ENCODE results near the gene ZNF419.

- TF ChIP-seq CTCF (IDR thresholded peaks at IDR 0.05; ENCODE audit: low read depth, low read length, poor library complexity, severe bottlenecking), result peak; percentile 73
- TF ChIP-seq EZH2phosphoT487 (IDR thresholded peaks at IDR 0.05; ENCODE audit: borderline replicate concordance, low read length), result no peak
Observed at GRCh38 chr19:57465680-57466381, 21.7 kb upstream of the ZNF419 start.

All from DOHH2 (cell line).